ENCODE data around the gene GGA1. TPM values are rescaled to one million over a fixed set of nuclear protein-coding genes. Genes with fewer than 3 reads are reported as not detected.

The GGA1 gene
- total RNA-seq, 4 donors from 2014 or later, result 46.2 to 90.5 (median 60.4) TPM

DNA sequence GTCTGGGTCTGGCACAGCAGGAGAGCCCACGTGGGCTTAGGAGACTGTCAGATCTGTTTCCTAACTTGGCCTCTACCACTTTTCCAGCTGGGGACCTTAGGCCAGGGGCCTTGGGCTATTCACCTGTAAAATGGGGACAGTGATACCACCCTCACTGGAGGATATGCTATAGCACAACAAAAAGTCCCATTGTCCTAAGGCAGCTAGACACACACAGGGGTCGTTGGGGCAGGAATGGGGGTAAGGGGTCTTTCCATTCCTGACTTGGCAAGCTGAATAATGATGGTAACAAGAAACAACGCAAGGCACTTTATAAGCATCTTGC, 28.3 kb downstream of the GGA1 start:
- H3K4me1 ChIP-seq, result peaks cover 7 to 43% of the 10 kb centered on the region in 2 donors
- H3K9me3 ChIP-seq, result no peaks in the 10 kb centered on the region
- no peak overlapping the region for H3K27ac ChIP-seq
- H3K27me3 ChIP-seq, result no peaks in the 10 kb centered on the region
- intact Hi-C loops (cut with DNase I), result no loop called here
- WGBS, 2 donors, result 74 to 96% methylated on average over 3 of the region's 3 CpGs
- no peak overlapping the region for H3K4me3 ChIP-seq (replicated peaks in 1 of 3)
- TF ChIP-seq, protein P1, sequence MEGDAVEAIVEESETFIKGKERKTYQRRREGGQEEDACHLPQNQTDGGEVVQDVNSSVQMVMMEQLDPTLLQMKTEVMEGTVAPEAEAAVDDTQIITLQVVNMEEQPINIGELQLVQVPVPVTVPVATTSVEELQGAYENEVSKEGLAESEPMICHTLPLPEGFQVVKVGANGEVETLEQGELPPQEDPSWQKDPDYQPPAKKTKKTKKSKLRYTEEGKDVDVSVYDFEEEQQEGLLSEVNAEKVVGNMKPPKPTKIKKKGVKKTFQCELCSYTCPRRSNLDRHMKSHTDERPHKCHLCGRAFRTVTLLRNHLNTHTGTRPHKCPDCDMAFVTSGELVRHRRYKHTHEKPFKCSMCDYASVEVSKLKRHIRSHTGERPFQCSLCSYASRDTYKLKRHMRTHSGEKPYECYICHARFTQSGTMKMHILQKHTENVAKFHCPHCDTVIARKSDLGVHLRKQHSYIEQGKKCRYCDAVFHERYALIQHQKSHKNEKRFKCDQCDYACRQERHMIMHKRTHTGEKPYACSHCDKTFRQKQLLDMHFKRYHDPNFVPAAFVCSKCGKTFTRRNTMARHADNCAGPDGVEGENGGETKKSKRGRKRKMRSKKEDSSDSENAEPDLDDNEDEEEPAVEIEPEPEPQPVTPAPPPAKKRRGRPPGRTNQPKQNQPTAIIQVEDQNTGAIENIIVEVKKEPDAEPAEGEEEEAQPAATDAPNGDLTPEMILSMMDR (IDR thresholded peaks at IDR 0.05), result no peak
- no peak for TF ChIP-seq POLR2A (IDR thresholded peaks at IDR 0.05)
- no peak for DNase-seq
- peaks cover 0 to 3% of the 10 kb centered on the region in 2 donors for H3K36me3 ChIP-seq

DNA sequence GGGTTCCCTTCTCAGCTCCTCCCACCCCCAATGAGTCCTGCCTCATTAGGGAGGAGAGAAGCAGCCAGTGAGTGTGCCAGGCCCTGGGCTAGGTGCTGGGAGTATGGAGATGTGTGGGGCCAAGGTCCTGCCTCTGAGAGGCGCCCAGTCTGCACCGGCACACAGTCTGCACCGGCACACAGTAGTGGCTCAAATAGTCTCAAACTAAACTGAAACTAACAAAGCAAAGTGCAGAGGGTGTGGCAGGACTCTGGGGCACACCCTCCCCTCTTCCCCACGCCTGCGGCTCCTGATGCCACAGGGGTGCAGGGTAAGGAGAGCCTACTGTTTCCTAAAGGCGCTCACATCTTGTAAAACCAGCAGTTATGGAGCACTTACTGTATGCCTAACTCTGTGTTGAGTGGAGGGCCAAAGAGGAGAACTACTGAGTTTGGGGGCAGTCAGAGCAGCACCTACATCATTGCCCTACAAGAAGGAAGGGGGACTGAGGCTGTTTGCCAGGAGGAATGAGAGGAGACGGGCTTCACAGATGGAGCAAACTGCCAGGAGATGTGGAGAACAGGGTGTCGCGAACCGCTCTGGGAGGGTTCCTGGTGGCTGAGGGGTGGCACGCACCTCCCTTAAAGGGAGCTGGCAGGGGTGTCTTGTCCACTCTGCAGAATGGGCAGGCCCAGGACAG, 29.9 kb downstream of the GGA1 start:
- 72 to 74% methylated on average over 7 to 11 of the region's 11 CpGs for WGBS, 2 donors
- H3K36me3 ChIP-seq, result no peaks in the 10 kb centered on the region
- H3K27ac ChIP-seq, result no peak overlapping the region
- intact Hi-C loops (cut with DNase I), result no loop called here
- no peak for TF ChIP-seq POLR2A (IDR thresholded peaks at IDR 0.05)
- TF ChIP-seq, protein P1 (IDR thresholded peaks at IDR 0.05), result no peak
- H3K4me1 ChIP-seq, result peaks cover 7 to 36% of the 10 kb centered on the region in 2 donors
- H3K4me3 ChIP-seq (replicated peaks in 1 of 3), result peak overlapping the region in 1 of 3 donors; percentile 52
- H3K27me3 ChIP-seq, result no peaks in the 10 kb centered on the region
- DNase-seq, result no peak
- no peaks in the 10 kb centered on the region for H3K9me3 ChIP-seq

DNA sequence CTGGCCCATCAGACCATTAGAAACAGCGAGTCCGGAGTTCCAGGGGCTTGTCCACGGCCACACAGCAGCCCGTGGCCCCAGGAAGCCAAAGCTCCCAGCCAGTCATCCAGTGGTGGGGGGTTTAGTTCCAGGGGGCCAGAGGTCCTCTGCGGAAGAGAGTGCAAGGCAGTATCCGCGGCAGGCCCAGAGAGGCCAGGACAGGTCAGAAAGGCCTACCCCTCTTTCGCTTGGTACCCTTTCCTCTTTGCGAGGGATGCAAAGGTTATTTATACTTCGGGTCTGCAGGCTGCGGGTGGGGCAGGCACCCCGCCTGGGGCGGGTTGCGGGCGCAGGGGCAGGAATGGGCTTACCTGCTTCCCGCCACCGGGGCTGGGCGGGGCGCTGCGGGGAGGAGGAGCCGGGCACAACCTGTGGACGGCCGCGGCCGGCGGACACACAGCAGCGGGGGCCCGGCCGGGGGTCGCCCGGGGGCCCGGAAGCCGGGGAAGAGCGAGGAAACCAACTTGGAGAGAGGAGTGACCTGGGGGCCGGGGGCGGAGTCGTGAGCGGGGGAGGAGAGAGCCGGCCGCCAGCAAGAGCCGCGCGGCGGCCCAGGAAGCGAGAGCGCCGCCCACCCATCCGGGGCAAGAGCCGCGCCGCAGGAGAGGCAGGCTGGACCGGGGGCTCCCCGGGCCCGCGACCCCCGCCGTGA, 30.6 kb downstream of the GGA1 start, which contains the start of gene SH3BP1:
Gene SH3BP1, plus strand, starts transcription at position 600 of the 691 bp plus-strand sequence. CDS start 119 bp downstream, outside the sequence.
- Histone ChIP-seq H3K27me3 (no peaks in the 10 kb centered on the region), H3K4me3 (replicated peaks in 1 of 3) (peak within 1 kb of the TSS; percentile 33 to 52 (median 47)), H3K36me3 (no peaks in the 10 kb centered on the region), H3K9me3 (no peaks in the 10 kb centered on the region), H3K27ac (peak within 1 kb of the TSS in 2 of 3 donors; percentile 7 to 34), H3K4me1 (peaks cover 7 to 30% of the 10 kb centered on the region in 2 donors)
- intact Hi-C loops (cut with DNase I), result no loop called here
- TF ChIP-seq, protein P1 (IDR thresholded peaks at IDR 0.05), result no peak
- no peak for TF ChIP-seq POLR2A (IDR thresholded peaks at IDR 0.05)
- WGBS, 2 donors, result 10 to 51% methylated on average over 5 to 44 of the region's 57 CpGs
- DNase-seq, result peak; percentile 59 to 60

DNA sequence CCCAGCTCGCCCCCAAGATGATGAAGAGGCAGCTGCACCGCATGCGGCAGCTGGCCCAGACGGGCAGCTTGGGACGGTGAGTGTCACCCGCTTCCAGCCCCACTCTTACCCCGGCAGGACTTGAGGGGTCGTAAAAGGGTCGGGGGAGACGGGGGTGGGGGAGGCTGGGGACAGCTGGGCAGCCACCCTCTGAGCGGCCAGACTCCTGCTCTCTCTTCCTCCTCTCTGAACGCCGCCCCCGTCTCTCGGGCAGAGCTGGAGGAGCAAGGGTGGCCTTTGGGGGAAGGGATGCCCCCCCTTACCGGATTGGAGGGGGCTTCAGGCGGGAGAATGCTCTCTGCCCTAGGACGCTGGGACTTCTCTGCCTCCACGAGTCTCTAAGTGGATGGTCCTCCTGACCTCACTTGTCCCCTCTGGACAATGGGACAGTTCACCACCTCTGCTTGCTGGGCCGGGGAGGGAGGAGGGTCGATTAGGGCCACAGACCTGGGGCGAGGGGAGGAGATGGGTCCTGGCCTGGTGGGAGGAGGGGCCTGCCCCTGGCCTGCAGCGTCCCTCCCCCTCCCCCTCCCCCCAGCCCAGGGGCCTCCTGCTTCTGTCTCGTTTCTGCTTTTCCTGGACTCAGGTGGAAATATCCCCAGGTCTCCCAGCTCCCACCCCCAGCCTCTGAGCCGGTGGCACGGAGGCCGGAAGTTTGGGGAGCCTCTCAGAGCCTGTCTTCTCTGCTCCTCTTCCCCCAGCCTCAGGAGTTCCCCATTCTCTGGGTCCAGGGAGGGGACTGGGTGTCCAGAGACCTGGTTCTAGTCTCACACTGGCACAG, 31.3 kb downstream of the GGA1 start:
- TF ChIP-seq POLR2A (IDR thresholded peaks at IDR 0.05), result no peak
- TF ChIP-seq, protein P1 (IDR thresholded peaks at IDR 0.05), result no peak
- Histone ChIP-seq H3K4me1 (peaks cover 7 to 23% of the 10 kb centered on the region in 2 donors), H3K27ac (peak overlapping the region in 2 of 3 donors; percentile 7 to 34), H3K9me3 (no peaks in the 10 kb centered on the region), H3K27me3 (no peaks in the 10 kb centered on the region), H3K4me3 (replicated peaks in 1 of 3) (peak overlapping the region; percentile 33 to 52 (median 47)), H3K36me3 (no peaks in the 10 kb centered on the region)
- intact Hi-C loops (cut with DNase I), result loop anchor here (5.0 to 10.0 kb wide), 2 partner anchors 47 to 155 kb away; partner anchors contain the start of gene NOL12
- WGBS, 2 donors, result 15 to 21% methylated on average over 7 to 13 of the region's 27 CpGs
- DNase-seq, result no peak

Measured in thyroid gland (tissue), 4 donors.